ENCODE data around the gene TBL2. TPM values are rescaled to one million over a fixed set of nuclear protein-coding genes. Genes with fewer than 3 reads are reported as not detected.
A peak's percentile ranks its signal among the peaks of the same experiment; 100 is the strongest.

The TBL2 gene
- total RNA-seq, 1 experiment from 2014 or later, result 44.0 TPM

- Mint-ChIP-seq H3K36me3 (ENCODE audit: insufficient read depth, unreplicated experiment) (peaks cover 27% of the 10 kb centered on the region), H3K27me3 (ENCODE audit: insufficient read depth, unreplicated experiment) (no peaks in the 10 kb centered on the region), H3K4me1 (ENCODE audit: insufficient read depth, unreplicated experiment) (peaks cover 9% of the 10 kb centered on the region), H3K4me3 (ENCODE audit: unreplicated experiment) (no peak overlapping the region), H3K9me3 (ENCODE audit: unreplicated experiment) (no peaks in the 10 kb centered on the region), H3K27ac (ENCODE audit: low read depth, unreplicated experiment) (no peak overlapping the region)
- BruUV-seq (replicated peaks), result no TSS peak
- POLR2A ChIA-PET, result interaction anchor here (0.6 to 1.1 kb wide), 3 partner anchors 13 to 471 kb away, joined by 3 read pairs; partner anchors contain the start of genes BAZ1B and TBL2
- DNase-seq (ENCODE audit: unreplicated experiment), result no peak
- CTCF ChIA-PET, result interaction anchor here (0.6 to 1.1 kb wide), 2 partner anchors 45 to 451 kb away, joined by 3 to 4 read pairs; no protein-coding TSS in a partner anchor
- intact Hi-C loops (cut with micrococcal nuclease), result no loop called here
- no peak for TF ChIP-seq CTCF (IDR thresholded peaks at IDR 0.05; ENCODE audit: unreplicated experiment)
Measured at GRCh38 chr7:73565675-73566340, 12.6 kb downstream of the TBL2 start.

DNA sequence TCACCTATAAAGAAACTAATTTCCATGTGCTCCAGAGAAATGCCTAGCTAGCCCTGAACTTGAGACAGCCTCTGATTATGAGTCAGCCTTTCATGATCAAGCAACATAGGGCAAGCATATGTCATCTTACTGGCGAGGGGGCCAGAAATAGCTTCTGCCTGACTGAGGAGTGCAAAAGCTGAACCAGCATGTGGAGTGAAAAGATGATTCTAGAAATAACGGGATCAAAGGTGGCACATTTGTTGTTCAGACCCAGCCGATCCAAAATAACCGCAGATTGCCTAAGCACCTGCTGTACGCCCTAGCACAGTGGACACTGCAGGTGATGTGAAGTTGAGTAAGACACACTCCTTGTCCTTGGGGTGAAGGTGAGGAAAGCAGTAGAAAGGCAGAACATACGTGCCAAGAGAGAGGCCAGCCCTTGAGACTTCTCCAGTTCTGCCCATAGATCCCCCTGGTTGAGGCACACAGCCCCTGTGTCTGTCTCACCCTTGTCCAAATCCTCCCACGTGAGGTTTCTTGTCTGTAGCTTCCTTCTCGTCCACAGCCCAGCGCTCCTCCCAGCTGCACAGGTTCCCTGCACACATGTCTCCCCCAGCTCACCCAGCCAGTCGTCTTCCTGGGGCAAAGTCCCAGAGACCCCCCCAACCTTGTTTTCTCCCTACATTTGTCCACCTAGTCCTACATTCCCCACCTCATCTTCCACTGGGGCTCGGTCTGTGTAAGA is 18.1 kb downstream of the TBL2 start:
- ChIA-PET POLR2A (interaction anchor here (0.5 to 3.0 kb wide), 9 partner anchors 10 to 165 kb away, joined by 3 to 22 read pairs (median 3); partner anchors contain the start of genes BAZ1B and TBL2), CTCF (interaction anchor here (0.5 to 1.4 kb wide), 6 partner anchors 10 to 841 kb away, joined by 3 to 4 read pairs (median 4); no protein-coding TSS in a partner anchor)
- H3K4me3 Mint-ChIP-seq (ENCODE audit: unreplicated experiment), result no peak overlapping the region
- H3K9me3 Mint-ChIP-seq (ENCODE audit: unreplicated experiment), result no peaks in the 10 kb centered on the region
- no peaks in the 10 kb centered on the region for H3K27me3 Mint-ChIP-seq (ENCODE audit: insufficient read depth, unreplicated experiment)
- peak; percentile 67 for DNase-seq (ENCODE audit: unreplicated experiment)
- TF ChIP-seq CTCF (IDR thresholded peaks at IDR 0.05; ENCODE audit: unreplicated experiment), result no peak
- H3K4me1 Mint-ChIP-seq (ENCODE audit: insufficient read depth, unreplicated experiment), result peaks cover 20% of the 10 kb centered on the region
- H3K36me3 Mint-ChIP-seq (ENCODE audit: insufficient read depth, unreplicated experiment), result peaks cover 5% of the 10 kb centered on the region
- no TSS peak for BruUV-seq (replicated peaks)
- peak overlapping the region; percentile 39 for H3K27ac Mint-ChIP-seq (ENCODE audit: low read depth, unreplicated experiment)
- intact Hi-C loops (cut with micrococcal nuclease), result no loop called here

GRCh38 chr7:73557397-73558257 is 20.8 kb downstream of the TBL2 start, which contains the start of gene BCL7B:
Gene BCL7B, minus strand, starts transcription at chr7:73557690. Its CDS starts 112 bp downstream, at chr7:73557578.
- Mint-ChIP-seq H3K36me3 (ENCODE audit: insufficient read depth, unreplicated experiment) (peaks cover 16% of the 10 kb centered on the region), H3K4me3 (ENCODE audit: unreplicated experiment) (peak within 1 kb of the TSS; percentile 75), H3K27me3 (ENCODE audit: insufficient read depth, unreplicated experiment) (no peaks in the 10 kb centered on the region), H3K27ac (ENCODE audit: low read depth, unreplicated experiment) (peak within 1 kb of the TSS; percentile 95), H3K9me3 (ENCODE audit: unreplicated experiment) (no peaks in the 10 kb centered on the region), H3K4me1 (ENCODE audit: insufficient read depth, unreplicated experiment) (peaks cover 31% of the 10 kb centered on the region)
- ChIA-PET CTCF (interaction anchor here (0.6 to 0.9 kb wide), 2 partner anchors 10 to 42 kb away, joined by 5 read pairs; no protein-coding TSS in a partner anchor), POLR2A (interaction anchor here (0.9 to 3.4 kb wide), 10 partner anchors 11 to 168 kb away, joined by 3 to 57 read pairs (median 5); partner anchors contain the start of genes BAZ1B and TBL2)
- TF ChIP-seq CTCF (IDR thresholded peaks at IDR 0.05; ENCODE audit: unreplicated experiment), result no peak
- BruUV-seq (replicated peaks), result no TSS peak
- DNase-seq (ENCODE audit: unreplicated experiment), result peak; percentile 68
- intact Hi-C loops (cut with micrococcal nuclease), result no loop called here
